ENCODE measurements around the gene KCNE3.

KCNE3 gene, protein sequence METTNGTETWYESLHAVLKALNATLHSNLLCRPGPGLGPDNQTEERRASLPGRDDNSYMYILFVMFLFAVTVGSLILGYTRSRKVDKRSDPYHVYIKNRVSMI

DNA sequence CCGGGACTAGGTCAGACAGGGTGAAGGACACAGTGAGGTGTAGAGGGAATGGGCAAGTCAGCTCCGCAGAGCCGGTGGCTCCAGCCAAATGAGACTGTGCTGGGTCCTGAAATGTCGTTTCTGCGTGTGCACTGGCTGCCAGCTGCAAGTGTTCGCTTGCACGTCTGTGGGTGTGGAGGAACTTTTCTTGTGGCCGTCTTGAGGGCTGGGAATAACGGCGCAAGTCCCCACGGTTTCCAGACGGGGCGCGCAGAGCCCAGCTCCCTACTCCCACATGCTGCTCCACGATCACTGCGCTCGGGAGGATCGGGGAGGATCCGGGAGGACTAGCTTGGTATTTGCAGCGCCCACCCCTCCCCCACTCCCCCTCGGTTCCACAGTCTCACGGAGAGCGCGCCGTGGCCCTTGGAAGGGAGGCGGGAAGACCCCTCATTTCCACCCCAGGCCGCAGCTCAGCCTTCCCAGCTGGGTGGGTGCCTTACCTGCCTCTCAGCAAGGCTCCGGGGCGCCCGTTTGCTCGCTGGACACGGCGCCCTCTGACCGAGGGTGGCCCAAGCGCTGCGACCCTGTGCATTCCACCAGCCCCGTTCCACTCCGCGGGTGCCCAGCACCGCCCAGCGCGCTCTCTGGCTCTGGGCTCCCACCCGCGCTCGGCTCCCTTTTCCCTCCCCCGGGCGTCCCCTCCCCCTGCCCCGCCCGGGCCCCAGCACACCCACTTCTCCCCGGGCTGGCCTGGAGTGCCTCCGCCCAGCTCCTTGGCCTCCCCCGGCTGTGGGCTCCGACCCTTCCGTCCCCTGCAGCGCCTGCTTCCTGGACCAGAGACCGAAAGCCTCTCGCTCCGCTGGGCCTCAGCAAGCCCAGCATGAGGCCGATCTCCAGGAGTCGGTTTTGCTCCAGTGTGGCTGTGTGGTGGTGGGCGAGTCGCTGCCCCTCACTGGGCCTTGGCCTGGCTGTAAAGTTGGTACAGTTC is at the start of gene KCNE3:
Gene KCNE3 (minus strand): TSS at position 634 of the 970 bp plus-strand sequence. CDS start 9,986 bp downstream, outside the sequence.
- no peak for DNase-seq

DNA sequence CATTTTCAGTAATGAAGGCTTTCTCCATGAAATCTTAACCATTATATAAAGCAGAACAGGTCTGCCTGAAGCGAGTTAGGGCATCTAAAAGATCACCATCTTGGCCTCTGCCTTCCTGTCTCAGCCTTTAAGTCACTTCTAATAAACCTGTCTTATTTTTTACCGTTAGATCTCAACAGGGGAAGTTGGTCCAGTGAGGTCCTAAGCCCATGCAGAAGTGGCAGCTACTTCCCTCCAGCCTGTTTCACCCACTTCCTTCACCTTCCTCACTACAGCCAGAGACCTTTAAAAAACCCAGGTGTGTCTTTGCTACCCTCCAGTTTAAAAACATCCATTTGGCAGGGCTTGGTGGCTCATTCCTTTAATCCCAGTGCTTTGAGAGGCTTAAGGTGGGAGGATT is 40.2 kb upstream of the KCNE3 start:
- no peak for DNase-seq

DNA sequence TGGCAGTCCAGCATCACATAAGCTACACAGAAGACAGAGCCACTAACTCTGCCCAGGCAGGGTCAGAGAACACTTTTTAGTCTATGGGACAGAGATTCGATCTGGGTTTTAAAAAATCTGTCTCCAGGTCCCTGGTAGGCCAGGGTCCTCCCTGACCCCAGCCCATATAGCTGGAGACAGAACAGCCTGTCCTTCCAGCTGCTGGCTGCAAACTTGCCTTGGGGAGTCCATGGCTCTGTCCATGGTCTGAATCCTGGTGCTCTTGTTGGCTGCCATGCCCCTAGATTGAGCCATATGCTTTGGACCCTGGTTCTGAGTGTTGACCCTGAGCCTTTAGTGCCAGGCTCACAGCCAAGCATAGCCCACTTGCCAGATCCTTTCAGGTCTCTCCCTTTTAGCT is 39.5 kb upstream of the KCNE3 start:
- DNase-seq = no peak

DNA sequence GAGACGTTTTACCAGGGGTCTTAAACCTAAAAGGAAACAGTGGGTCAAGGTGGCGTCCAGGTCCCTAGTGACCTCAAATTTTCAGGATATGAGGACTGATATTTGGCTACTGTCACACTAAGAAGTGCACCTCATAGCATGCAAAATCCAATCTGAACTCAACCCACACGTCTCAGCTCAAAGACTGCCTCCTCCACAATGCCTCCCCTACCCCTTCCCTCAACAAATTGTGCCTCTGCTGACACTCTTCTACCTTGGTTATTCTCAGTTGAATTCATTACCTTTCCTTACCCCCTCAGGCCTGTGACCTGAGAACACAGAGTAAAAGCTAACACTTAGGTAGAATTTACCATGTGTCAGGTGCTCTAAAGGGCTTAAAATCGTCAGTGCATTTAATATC is 38.6 kb upstream of the KCNE3 start:
- no peak for DNase-seq

DNA sequence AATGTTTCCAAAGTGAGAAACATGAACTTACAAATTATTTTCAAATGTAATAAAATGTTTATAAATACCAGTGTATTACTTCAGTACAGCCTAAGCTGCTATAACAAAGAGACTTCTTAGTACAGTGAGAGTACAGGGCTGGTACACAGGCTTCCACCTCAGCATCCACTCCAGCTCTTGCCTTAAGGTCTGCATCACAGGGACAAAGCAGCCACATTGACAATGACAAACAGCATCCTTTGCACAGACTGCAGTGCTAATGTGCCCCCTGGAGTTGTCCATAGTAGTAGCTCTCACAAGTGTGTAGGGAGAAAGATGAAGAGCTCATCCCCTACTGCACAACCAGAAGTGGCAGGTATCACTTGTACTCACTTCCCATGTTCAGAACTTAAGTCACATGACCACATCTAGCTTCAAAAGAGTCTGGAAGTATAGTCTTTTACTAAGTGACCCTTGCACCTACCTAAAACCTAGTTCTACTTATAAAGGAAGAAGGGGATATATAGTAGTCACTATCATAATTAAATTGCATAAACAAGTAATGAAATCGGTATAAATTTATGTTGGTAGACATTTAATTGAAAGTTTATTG is 36.8 kb upstream of the KCNE3 start:
- no peak for DNase-seq

DNA sequence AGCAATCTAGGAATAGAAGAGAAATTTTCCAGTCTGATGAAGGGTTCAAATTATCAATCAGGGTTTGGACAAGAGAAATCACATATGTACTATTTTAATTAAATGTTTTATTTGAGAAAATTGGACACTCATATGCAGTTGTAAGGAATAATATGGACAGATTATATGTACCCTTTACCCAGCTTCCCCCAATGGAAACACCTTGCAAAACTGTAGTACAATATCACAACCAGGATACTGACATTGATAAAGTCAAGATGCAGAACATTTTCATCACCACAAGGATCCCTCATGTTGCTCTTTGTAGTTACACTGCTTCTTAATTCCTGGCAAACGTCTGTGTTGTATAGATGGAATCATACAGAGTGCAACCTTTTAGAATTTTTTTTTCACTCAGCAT is 27.6 kb upstream of the KCNE3 start:
- no peak for DNase-seq

DNA sequence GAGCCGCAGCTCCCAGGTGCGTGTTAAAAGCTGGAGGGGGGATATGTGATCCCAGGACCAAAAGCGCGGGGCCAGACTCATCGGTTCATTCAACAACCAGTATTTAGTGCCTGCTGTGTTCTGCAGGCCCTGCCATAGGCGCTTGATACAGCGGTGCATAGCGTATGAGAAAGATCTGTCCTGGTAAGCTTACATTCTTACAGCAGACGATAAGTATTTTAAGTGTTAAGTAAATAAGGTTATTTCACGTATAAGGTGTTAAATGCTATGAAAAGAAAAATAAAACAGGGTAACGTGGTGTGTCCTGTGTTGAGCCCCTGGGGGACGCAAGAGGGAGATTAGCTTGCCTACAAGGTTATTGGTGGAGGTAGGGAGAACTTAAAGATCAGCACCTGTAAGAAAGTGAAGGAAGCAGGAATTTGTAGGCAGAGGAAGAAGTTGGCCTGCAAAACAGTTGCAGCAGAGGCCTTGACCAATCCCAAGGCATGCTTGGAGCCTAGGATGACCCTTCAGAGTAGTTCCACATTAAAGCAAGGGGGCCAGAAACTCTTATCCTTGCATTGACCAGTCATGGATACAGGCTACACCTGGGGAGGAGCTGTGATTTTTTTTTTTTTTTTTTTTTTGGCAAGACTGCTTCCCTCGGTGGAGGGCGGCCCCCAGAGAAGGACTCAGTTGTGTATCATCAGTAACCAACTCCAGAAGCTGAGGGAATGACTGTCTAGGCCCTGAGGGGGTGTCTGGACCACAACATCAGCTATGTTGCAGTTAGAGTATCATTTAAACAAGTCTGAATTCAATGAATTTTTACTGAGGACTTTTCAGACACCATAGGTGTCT is 26.7 kb upstream of the KCNE3 start:
- no peak for DNase-seq

DNA sequence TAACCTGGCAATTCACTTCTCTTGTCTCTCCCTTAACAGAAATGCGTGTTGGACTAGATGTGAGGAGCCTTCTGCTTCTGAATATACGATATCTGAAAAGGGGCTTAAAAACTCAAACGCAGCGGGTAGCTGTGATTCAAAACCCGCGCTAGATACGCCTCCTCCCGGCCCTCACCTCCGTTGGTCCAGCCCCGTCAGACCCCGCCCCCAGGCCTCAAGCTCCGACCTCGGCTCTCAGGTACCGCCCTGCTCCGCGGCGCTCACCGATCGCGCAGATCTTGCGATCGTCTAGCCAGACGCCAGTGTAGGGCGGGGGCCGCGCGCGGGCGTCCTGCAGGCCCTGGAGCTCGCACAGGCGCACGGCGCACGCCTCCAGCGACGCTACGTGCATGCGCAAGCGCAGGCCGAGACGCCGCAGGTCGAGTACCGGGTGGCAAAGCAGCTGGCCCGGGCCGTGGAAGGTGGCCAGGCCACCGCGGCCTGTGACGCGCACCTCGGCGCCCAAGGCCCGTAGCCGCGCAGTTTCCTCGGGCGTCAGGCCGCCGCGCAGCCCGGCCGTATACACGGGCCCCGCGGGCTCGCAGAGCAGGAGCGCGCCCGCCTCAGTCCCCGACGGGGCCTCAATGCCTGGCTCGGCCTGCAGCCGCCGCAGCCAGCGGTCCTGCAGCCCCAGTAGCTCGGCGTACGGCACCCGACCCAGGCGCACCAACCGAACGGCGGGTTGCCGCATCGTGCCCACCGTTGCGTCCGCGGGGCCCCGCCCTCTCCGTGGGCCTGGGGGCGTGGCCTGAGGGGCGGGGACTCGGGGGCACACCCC is 25.8 kb upstream of the KCNE3 start, which contains the start of gene LIPT2:
Gene LIPT2 (minus strand): TSS at position 751 of the 817 bp plus-strand sequence. CDS start 21 bp downstream, at position 730.
- DNase-seq = peak; percentile 98

DNA sequence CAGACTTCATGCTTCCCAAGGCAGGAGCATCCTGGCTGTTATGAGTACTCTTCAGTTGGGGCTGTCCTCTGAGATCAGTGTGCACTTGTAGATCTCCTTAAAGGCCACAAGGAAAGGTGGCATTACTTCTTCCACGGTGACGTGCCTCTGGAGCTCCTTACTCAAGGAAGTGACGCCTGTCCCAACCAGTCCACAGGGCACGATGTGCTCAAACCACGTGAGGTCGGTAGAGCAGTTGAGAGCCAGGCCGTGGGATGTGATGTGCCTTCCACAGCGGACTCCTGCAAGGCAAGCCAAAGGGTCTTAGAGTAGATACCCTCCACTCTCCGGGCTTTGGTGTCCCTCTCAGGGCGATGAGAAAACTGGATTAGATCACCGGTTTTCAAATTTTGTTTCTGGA is 24.7 kb upstream of the KCNE3 start:
- DNase-seq = no peak

DNA sequence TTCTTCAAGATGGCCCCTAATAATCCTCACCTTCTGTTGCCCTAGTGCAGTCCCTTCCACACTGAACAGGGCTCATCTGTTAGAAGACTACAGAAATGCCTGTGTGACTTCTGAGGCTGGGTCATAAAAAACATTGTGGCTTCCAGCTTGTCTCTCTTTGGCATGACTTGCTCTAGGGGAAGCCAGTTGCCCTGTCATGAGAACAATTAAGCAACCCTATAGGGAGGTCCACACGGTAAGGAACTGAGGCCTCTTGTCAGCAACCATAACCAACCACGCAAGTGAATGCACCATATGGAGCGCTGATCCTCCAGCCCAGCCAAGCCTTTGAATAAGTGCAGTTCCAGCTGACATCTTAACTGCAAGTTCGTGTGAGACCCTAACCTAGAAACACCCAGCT is 23.6 kb upstream of the KCNE3 start:
- no peak for DNase-seq

DNA sequence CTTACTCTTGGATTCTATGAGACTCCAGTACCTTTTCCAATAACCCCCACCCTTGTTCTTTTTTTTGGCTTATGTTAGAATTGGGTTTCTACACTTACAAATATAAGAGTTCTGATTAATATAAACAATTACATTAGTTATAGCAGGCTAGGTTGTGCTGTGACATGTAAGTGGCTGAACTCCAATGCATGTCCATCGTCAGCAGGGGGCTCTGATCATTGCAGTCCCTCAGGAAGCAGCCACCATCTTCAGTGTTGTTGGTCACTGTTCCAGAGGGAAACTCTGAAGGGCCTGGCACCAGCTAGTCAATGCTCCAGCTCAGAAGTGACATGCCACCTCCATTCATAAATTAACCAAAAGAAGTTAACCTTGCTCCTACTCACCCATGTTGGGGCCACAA is 20.5 kb upstream of the KCNE3 start:
- no peak for DNase-seq

DNA sequence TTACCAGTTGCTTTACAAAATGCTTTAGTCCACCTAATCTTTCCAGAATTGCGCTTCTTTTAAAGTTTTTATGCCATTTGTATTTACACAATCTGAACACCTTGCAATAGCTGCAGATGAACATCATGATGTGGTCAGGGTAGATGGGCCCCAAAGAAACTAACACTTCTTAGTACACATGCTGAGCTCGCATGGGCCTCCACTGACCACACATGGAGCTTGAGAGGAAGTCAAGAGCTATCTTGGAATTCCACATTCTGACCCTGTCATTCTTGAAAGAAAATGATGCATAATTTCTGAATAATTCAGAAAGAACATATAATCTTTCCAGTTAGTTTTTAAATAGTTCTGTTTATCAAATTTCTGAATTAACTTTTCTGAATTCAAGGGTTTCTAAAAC is 18.5 kb upstream of the KCNE3 start:
- DNase-seq = no peak

DNA sequence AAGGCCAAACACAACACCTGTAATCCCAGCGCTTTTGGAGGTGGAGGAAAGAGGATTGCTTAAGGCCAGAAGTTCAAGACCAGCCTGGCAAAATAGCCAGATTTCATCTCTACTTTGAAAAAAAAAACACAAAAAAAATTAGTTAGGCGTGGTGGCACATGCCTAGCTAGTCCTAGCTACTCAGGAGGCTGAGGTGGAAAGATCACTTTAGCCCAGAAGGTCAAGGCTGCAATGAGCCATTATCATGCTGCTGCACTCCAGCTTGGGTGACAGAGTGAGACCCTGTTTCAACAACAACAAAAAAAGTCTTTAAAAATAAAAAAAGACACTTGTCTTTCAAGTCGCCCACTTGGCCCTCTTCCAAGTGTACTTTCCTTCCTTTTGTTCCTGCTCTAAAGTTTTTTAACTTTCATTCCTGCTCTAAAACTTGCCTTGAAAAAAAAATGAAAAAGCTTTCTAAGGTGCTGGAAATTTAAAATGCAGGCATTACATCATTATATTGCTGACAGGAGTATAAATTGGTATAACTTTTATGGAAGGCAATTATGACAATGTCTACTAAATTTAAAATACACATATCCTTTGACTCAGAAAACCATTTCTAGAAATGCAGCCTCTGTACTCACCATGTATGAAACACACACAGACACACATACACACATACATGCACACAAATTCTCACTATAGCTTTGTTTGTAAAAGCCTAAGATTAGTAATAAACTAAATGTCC is 13.5 kb upstream of the KCNE3 start:
- no peak for DNase-seq

DNA sequence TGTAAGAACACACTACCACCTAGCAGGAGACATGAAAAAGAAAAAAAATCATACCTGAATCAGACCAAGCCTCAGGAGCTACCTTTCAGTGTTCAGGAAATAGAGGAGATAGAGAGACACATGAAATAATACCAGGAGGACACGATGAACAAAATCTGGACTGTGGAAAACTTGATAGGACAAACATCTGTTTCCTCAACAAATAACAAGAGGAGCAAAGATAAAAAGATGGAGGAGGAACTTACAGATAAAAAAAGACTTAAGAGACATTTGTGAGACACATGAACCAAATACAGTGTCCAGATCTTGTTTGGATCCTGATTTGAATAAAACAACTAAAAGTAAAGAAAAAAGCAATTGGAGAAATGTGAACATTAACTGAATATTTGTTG is 12.4 kb upstream of the KCNE3 start:
- DNase-seq = no peak

DNA sequence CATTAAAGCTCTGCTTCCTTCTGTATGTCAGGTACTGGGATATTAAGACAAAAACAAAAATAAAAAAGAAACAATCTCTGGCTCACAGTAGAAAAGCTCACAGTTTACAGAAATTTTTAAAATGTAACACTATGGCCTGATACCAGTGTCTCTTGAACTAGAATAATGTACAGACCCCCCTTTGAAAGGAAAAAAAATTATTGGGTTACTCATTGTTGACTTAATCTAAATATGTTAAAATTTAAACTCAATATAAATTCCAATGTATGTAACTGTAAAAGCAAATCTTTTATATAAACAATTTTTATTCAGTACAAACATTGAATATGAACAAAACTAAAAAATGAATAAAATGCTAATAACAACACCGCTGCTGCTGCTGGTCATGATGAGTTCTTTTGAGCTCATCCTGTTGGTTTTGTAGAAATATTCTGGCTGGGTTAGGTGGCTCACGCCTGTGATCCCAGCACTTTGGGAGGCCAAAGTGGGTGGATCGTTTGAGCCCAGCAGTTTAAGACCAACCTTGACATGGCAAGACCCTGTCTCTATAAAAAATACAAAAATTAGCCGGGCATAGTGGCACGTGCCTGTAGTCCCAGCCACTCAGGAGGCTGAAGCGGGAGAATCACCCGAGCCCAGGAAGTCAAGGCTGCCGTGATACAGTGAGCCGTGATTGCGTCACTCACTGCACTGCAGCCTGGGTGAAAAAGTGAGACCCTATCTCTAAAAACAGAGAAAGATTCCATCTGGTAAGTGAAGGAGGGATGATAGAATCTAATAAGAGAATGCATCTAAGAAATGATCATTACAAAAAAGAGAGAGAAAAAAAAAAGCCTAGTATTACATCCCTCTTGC is 11.8 kb upstream of the KCNE3 start:
- no peak for DNase-seq

DNA sequence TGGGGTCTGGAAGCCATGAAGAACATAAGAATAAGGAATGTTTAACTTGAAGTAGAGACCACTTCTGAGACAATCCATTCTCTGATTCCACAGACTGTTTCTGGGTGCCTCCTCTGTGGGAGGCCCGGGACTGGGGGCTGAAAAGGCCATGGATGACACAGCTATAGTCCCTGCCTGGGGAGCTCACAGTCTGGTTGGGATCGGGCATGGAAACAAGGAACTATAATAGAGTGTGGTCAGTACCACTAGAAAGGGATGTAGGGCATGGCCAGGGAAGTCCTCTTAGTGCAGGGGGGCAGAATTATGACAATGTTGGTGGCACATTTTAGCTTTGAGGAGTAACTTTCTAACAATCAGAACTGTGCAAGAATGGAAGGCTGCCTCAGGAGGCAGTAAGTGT is 9.2 kb upstream of the KCNE3 start:
- no peak for DNase-seq

DNA sequence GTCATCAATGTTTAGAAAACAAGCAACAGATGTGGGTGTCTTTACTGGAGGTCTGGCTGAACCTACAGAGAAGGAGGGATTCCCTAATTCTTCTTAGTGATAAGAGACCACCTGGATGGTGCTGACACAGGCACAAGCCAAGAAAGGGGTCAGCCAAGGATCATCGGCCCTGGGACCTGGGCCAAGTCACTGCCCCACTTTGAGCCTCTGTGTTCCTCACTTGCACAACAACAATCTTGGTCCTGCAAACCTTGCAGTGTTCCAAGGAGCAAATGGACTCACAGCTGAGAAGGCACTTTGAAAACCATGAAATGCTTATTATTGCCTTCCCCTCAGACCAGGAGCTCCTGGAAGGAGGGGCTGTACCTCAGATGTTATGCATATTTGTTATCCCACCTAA is 7.0 kb upstream of the KCNE3 start:
- no peak for DNase-seq

DNA sequence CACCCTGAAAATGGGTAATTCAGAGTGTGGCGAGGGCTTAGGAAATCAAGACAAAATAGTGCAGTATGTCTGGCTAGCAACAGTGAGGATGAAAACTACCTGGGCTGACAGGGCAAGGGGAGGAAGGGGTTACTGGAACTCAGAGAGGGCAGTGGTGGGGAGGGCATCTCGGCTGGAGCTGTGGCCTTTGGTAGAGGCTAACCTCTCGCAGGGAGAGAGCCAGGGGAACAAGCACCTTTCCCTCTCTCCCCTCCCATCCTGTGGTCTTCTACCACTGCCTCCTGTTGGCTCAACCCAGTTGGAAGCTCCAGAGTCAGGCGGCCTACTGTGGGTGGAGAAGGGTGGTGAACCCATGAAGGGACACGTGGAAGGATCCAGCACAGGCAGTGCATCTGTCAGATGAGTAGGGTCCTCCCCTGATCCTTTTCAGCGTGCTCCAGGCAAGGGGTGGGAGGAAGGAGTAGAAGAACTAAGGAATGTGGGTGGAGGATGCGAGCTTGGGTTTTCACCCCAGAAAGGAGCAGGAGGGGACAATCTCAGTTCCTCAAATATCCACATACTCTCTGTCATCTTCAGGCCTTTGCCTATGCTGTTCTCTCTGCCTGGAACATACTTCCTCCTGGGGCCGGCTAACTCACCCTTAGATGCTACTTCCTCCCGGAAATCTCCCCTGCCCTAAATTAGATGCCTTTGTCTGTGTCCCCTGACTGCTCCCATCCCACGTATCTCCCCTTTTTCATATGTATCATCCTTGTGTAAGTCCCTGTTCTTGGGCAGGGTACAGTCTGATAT is 6.2 kb upstream of the KCNE3 start:
- no peak for DNase-seq

DNA sequence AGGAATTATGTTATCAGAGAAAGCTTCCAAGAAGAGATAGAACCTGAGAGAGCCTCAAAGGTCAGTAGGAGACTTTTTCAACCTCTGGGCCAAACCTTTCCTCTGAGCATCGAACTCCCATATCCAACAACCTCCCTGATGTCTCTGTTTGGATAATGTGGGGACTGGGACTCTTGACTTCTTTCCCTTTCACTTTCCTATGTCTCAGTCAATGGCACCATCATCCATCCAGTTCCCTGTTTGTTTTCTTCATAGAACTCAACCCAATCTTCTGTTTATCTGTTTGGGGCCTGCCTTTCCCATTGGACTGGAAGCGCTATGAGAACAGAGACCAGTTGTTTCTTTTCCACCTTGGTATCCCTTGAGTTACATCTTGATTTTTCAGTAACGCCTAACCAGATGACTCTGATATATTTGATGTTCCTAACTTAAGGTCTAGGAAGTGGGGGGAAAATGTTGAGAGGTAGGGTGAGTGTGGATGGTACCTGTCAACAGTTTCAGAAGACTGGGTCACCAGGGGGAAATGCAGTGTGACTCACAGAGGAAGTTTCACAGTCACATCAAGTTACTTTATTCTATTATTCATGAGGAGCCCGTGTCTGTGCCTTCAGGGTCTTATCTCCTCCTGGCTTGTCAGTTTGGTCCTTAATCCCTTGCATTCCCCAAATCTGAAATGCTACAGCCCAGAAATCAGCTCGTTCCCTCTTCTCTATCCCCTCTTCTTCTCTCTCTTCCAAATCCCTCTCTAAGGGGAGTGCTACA is 4.5 kb upstream of the KCNE3 start:
- DNase-seq = no peak

All from NCI-H1092 treated with DMSO at 0.1 percent for 48 hours (cell line).